Bronchial epithelial cell (primary cell): ENCODE results near the gene HINFP. TPM values are rescaled to one million over a fixed set of nuclear protein-coding genes. Genes with fewer than 3 reads are reported as not detected.

Experiments used
- DNase-seq: peaks from one replicate; pipeline ENCODE4 v3.0.0-alpha.2; 2010; ENCODE audit warnings: low read depth
- FAIRE-seq: peaks from 2 replicates; lab custom pipeline; 2011; peaks lifted over from hg19 to GRCh38; lab: Jason Lieb, UNC
- H3K27me3 ChIP-seq: 2 replicates; pipeline ENCODE4 v1.5.1; 2011; ENCODE audit warnings: low read length; ENCODE audit not compliant: control insufficient read depth, insufficient read depth
- H3K36me3 ChIP-seq: 2 replicates; pipeline ENCODE4 v1.5.1; 2011; ENCODE audit warnings: low read length; ENCODE audit not compliant: control insufficient read depth, insufficient read depth
- H3K4me3 ChIP-seq: 2 replicates; pipeline ENCODE4 v1.5.1; 2011; ENCODE audit warnings: mild to moderate bottlenecking, low read depth, low read length, control low read depth
- total RNA-seq: library from RNA; depleted of rRNA; stranded (reverse); fragments of >200 nt; gene quantifications from 2 replicates; pipeline ENCODE4 v1.2.1, GENCODE V29; 2014
- TF ChIP-seq, protein P1 (sequence below): IDR thresholded peaks from 2 replicates; pipeline ENCODE4 v1.5.1; 2011; ENCODE audit warnings: mild to moderate bottlenecking, moderate library complexity, low read length, control low read depth, inconsistent platforms; ENCODE audit not compliant: insufficient read depth, severe bottlenecking

HINFP gene
- total RNA-seq, 1 donor from 2014 or later = 12.4 TPM

DNA sequence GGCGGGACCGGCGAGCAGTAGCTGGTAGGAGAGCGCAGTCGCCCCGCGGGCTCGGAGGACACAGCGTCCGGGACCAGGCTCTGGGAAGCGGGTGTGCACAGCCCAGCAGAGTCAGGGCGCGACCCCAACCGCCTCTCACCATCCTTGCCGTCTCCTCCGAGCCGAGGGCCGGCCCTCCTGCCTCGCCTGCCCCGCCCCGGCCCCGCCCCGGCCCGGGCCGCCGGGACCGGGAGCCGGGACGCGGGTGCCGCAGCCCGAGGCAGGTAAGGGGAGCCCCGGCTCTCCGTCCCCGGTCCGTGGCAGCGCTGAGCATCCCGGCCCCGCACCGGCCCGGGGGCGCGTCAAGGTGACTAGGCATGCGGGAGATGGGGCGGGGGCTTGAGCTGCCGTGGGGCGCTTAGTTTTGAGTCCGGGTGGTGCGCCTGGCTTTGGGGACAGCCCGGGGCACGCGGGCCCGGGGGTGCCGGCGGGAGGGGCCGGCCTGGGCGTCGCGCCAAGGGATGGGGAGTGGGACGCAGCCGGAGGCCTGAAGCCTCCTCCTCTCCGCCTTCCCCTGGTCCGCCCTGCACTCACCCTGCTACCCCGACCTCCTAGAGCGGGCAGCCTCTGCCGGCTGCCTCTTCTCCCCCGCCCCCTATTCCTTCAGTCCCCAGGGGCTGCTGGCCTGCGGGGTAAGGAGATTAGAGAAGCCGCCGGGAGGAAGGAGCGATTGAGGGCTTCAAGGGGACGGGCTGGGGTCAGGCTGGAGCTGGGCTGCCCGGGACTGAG is 27.8 kb downstream of the HINFP start, which contains the start of gene ABCG4:
TSS of gene ABCG4 (plus strand) at position 35 of the 768 bp plus-strand sequence. CDS start 914 bp downstream, outside the sequence.
- no peak for FAIRE-seq
- TF ChIP-seq, protein P1, sequence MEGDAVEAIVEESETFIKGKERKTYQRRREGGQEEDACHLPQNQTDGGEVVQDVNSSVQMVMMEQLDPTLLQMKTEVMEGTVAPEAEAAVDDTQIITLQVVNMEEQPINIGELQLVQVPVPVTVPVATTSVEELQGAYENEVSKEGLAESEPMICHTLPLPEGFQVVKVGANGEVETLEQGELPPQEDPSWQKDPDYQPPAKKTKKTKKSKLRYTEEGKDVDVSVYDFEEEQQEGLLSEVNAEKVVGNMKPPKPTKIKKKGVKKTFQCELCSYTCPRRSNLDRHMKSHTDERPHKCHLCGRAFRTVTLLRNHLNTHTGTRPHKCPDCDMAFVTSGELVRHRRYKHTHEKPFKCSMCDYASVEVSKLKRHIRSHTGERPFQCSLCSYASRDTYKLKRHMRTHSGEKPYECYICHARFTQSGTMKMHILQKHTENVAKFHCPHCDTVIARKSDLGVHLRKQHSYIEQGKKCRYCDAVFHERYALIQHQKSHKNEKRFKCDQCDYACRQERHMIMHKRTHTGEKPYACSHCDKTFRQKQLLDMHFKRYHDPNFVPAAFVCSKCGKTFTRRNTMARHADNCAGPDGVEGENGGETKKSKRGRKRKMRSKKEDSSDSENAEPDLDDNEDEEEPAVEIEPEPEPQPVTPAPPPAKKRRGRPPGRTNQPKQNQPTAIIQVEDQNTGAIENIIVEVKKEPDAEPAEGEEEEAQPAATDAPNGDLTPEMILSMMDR = no peak
- Histone ChIP-seq H3K36me3 (no peaks in the 10 kb centered on the region), H3K4me3 (peak within 1 kb of the TSS; percentile 42), H3K27me3 (peaks cover 12% of the 10 kb centered on the region)
- no peak for DNase-seq

DNA sequence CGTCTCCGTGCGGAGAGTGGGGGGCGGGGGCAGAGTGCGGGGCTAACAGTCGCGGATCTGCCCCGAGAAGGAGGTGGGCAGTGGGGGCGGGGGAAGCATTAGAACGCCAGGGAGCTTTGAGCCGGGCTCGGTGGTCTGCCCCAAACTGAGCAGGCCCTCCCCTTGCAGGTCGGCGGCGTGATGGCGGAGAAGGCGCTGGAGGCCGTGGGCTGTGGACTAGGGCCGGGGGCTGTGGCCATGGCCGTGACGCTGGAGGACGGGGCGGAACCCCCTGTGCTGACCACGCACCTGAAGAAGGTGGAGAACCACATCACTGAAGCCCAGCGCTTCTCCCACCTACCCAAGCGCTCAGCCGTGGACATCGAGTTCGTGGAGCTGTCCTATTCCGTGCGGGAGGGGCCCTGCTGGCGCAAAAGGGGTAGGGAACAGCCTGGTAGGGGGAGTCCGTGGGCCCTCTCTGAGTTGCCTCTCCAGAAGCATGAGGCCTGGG is 28.5 kb downstream of the HINFP start:
- Histone ChIP-seq H3K27me3 (peaks cover 12% of the 10 kb centered on the region), H3K4me3 (no peak overlapping the region), H3K36me3 (no peaks in the 10 kb centered on the region)
- FAIRE-seq (no peak), DNase-seq (no peak)
- TF ChIP-seq, protein P1 = no peak

DNA sequence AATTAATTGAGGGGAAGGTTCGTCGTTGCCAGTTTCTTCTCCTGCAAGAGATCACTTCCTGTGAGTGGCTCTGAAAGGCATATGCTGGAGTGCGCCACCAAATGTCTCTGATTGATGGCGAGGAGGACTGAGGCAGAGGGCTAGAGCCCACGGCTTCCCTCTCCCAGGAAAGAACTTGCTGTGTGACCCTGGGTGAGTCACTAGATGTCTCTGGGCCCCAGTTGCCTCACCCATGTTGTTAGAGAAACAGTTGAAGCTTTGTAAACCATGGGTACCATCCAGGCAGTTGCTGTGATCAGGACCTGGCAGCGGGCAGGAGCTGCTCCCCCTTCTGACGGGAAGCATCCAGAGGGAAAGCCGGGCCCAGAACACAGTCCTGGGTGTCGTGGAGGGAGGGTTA is 30.7 kb downstream of the HINFP start:
- H3K27me3 ChIP-seq = peaks cover 12% of the 10 kb centered on the region
- H3K36me3 ChIP-seq = no peaks in the 10 kb centered on the region
- H3K4me3 ChIP-seq = no peak overlapping the region
- FAIRE-seq (no peak), DNase-seq (no peak)
- TF ChIP-seq, protein P1 = no peak

DNA sequence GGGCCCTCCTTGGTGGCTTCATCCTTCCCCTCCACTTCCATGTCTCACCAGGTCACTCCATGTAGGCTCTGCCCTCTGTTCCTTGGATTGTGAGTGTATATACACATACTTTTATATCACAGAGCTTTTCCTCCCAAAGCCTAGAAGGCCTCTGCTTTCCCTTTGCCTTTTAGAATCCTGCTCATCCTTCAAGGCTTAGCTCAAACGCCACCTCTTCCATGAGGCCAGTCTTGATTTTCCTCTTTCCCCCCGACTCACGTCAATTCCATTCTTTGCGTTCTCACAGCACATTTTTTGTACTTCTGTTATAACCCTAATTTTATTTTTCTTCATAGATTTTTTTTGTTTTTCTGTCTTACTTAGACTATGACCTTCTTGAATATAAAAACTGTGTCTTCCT is 31.2 kb downstream of the HINFP start:
- DNase-seq = no peak
- TF ChIP-seq, protein P1 = no peak
- Histone ChIP-seq H3K27me3 (peaks cover 12% of the 10 kb centered on the region), H3K36me3 (no peaks in the 10 kb centered on the region), H3K4me3 (no peak overlapping the region)
- FAIRE-seq = no peak

DNA sequence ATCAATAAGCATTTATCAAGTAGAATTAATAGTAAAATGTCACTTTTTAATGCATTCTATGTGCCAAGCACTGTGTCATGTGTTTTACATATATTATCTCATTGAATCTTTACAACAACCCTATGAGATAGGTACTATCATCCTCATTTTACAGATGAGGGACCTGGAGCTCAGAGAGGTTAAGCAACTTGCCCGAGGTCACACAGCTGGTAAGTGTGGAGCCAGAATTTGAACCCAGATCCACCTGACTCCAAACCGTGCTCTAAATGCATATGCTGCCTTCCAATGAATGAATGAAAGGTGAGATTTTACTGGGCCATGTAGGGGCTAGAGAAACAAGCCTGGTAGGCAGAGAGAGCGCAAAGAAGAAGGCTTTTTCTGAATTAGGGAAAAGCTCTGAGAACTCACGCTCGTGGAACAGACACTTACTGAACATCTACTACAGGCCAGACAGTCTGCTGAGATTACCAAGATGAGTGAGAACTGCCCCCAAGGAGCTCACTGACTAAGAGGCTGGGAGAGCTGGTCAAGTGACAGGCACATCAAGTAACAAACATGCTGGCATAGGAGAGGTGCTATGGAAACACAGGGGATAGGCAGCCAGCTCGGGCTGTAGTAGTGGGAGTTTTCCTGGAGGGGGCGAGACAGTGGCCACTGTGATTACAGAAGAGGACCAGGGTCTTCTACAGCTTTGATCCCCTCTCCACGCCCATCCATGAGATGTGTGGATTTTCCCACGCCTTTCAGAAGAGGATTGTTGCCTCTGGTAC is 31.9 kb downstream of the HINFP start:
- Histone ChIP-seq H3K27me3 (peaks cover 12% of the 10 kb centered on the region), H3K36me3 (no peaks in the 10 kb centered on the region), H3K4me3 (no peak overlapping the region)
- DNase-seq (no peak), FAIRE-seq (peak; percentile 18)
- TF ChIP-seq, protein P1 = no peak
